Measurements from ENCODE around the gene DLG1.

The DLG1 gene

DNA sequence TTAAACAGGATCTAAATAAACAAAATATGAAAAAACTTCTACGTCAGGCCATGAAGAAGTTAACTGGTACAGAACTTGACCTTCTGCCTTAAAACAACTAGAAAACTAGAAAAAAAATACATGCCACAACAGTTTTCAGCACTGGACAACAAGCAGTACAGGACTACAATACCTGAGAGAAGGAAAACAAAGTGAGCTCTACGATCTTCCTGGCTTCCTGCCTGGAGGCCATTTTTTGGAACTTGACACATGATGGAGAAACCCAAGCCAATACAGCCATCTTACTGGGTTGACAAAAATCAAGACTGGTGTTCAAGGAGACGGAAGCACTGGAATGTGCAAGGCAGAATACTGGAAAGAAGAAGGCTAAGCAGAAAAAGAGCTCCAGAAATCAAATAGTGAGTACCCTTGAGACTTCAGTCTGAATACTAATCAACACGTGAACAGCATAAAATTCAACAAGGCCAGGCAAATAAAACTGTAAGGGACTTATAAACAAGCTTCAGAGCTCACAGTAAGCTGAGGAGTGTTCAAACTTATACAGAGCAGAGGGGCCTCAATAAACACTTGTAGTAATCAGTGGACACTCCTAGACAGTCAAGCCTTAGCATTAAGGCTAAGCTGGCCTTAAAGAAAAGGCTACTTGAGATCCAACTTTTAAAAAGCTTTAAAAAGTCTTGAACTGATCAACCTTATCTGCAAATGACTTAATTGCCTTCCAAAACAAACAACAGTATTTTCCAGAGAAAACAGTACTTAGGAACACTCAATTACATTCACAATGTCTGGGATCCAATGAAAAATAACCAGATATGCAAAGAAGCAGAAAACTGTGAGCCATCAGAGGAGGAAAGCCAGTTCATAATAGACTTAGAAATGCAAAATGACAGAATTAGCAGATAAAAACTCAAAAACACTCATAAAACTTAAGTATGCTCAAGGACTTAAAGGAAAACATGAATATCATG lies 63.2 kb downstream of the DLG1 start:
- DNase-seq (ENCODE audit: low read depth), result no peak
- no peak overlapping the region for H3K4me3 ChIP-seq (ENCODE audit: low read depth, low read length)
- TF ChIP-seq, protein P1, sequence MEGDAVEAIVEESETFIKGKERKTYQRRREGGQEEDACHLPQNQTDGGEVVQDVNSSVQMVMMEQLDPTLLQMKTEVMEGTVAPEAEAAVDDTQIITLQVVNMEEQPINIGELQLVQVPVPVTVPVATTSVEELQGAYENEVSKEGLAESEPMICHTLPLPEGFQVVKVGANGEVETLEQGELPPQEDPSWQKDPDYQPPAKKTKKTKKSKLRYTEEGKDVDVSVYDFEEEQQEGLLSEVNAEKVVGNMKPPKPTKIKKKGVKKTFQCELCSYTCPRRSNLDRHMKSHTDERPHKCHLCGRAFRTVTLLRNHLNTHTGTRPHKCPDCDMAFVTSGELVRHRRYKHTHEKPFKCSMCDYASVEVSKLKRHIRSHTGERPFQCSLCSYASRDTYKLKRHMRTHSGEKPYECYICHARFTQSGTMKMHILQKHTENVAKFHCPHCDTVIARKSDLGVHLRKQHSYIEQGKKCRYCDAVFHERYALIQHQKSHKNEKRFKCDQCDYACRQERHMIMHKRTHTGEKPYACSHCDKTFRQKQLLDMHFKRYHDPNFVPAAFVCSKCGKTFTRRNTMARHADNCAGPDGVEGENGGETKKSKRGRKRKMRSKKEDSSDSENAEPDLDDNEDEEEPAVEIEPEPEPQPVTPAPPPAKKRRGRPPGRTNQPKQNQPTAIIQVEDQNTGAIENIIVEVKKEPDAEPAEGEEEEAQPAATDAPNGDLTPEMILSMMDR (IDR thresholded peaks at IDR 0.05; ENCODE audit: low read depth, low read length, missing control alignments), result no peak

DNA sequence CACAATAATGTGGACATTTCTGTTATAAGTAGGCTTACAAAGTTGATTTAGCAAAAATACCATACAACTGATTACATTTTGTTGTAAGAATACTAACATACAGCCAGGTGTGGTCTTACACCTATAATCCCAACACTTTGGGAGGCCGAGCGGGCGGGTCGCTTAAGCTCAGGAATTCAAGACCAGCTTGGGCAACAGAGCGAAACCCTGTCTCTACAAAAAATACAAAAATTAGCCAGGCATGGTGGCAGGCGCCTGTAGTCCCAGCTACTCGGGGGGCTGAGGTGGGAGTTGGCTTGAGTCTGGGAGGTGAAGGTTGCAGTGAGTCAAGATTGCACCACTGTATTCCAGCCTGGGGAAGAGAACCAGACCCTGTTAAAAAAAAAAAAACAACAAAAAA lies 67.1 kb downstream of the DLG1 start:
- TF ChIP-seq, protein P1 (IDR thresholded peaks at IDR 0.05; ENCODE audit: low read depth, low read length, missing control alignments), result no peak
- no peak overlapping the region for H3K4me3 ChIP-seq (ENCODE audit: low read depth, low read length)
- no peak for DNase-seq (ENCODE audit: low read depth)

DNA sequence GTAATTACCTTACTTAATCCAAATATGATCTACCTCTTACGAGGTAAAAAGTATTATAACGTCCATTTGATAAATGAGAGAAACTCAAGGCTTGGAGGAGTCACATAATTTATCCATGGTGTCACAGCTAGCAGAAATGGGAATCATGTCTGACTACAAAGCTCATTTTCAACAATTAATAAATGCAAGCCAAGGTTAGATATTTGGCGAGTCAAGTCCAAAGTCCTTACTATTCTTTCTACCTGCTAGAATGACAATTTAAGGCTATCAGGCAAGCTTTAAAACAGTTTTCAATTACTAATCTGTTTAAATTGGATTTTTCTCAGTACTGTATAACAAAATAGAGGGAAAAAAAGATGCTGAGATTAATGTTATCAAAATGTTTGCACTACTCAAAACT lies 68.6 kb downstream of the DLG1 start:
- TF ChIP-seq, protein P1 (IDR thresholded peaks at IDR 0.05; ENCODE audit: low read depth, low read length, missing control alignments), result no peak
- no peak for DNase-seq (ENCODE audit: low read depth)
- H3K4me3 ChIP-seq (ENCODE audit: low read depth, low read length), result no peak overlapping the region

DNA sequence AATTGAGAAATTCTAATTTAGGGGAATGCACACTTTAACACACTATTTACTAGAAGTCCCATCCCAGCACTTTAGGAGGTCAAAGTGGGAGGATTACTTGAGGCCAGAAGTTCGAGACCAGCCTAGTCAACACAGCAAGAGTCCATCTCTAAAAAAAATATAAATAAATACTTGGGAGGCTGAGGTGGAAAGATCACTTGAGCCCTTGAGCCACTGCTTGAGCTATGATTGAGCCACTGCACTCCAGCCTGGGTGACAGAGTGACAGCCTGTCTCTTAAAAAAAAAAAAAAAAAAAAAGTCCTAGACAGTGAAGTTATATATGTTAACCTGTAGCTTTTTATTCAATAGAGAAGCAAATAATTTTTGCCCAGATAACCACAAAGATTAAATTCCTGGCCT lies 69.2 kb downstream of the DLG1 start:
- no peak overlapping the region for H3K4me3 ChIP-seq (ENCODE audit: low read depth, low read length)
- TF ChIP-seq, protein P1 (IDR thresholded peaks at IDR 0.05; ENCODE audit: low read depth, low read length, missing control alignments), result no peak
- no peak for DNase-seq (ENCODE audit: low read depth)

DNA sequence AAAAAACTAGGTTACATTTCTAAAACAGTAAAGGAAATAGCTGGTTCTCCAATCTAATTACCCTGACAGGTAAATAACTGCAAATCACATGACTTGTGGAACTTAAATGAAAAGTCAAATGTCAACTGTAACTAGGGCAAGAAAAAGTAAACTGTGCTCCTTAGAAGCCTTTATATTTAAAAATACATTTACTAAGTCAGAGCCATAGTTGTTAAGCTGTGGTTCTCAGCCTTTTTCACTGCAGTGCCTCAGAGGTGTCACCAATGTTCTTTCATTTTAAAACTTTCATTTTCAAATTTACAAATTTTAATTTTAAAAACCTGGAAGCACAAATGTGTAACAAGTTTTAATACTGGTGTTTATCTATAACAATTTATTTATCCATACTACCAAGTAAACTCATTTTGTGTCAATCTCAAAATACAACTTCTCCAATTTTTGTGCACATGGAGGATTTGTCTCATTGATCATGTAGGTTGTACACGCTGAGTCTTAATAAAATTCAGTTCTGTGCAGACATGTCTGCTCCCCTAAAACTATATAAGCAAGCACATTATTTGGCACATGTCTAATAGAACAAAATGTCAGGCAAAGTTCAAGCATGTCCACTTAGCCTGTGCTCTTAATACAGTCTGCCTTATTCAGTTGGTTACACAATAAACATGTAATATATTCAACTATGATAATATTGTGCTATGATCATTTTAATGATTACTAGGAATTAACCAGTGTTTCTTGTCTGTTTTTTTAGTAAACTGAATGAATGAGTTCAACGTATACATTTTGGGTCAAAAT lies 70.4 kb downstream of the DLG1 start:
- TF ChIP-seq, protein P1 (IDR thresholded peaks at IDR 0.05; ENCODE audit: low read depth, low read length, missing control alignments), result no peak
- no peak for DNase-seq (ENCODE audit: low read depth)
- H3K4me3 ChIP-seq (ENCODE audit: low read depth, low read length), result no peak overlapping the region

DNA sequence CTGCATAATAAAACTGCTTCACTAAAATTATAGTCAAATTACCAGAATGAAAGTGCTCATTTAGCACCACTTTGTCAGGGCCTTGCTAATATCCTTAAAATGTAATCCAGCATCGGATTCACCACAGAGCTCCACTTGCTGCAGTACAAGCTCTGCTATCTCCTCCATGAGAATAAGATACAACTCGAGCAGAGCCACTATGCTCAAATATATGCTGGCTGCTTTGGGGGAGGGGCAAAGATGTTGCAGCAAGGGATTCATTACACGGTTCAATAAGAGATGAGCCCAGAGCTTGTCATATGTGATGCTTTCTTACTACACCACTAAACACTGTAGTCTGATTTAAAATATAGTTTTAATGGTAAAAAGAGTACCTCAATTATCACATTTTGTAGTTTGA lies 72.2 kb downstream of the DLG1 start:
- DNase-seq (ENCODE audit: low read depth), result no peak
- no peak overlapping the region for H3K4me3 ChIP-seq (ENCODE audit: low read depth, low read length)
- TF ChIP-seq, protein P1 (IDR thresholded peaks at IDR 0.05; ENCODE audit: low read depth, low read length, missing control alignments), result no peak

Data from GM12864 (cell line).